Fibroblast of the aortic adventitia (primary cell): ENCODE measurements around the gene GET3. TPM values are rescaled to one million over a fixed set of nuclear protein-coding genes. Genes with fewer than 3 reads are reported as not detected.

Experiments
- DNase-seq: peaks from one replicate; pipeline ENCODE4 v3.0.0-alpha.2; 2010; ENCODE audit warnings: low read depth
- H3K4me3 ChIP-seq: 2 replicates; pipeline ENCODE4 v1.5.1; 2011; ENCODE audit warnings: low read depth, mild to moderate bottlenecking, control low read depth, low read length, moderate library complexity
- CTCF ChIP-seq: IDR thresholded peaks from 2 replicates; pipeline ENCODE4 v1.5.1; 2011; ENCODE audit warnings: mild to moderate bottlenecking, low read length, control low read depth, inconsistent platforms; ENCODE audit not compliant: insufficient read depth
- total RNA-seq: library from RNA; depleted of rRNA; stranded (reverse); fragments of >200 nt; gene quantifications from 2 replicates; pipeline ENCODE4 v1.2.3, GENCODE V29; 2012; ENCODE audit warnings: low replicate concordance

GET3 gene
- total RNA-seq, 1 donor: 84.5 TPM

GRCh38 chr19:12779162-12779993 is 42.1 kb downstream of the GET3 start:
- DNase-seq: peak; percentile 95
- peak overlapping the region; percentile 77 for H3K4me3 ChIP-seq
- no peak for TF ChIP-seq CTCF

DNA sequence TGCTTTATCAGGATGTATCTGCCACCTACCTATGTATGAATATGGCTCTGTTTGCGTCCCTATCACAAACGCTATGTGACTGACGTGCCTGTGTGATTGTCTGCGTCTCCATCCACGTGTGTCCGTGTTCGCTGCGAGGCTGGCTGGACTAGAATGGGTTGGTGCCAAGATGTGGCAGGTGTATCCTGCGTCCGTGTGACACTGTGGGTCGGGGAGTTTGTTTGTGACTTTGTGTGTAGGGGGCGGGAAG is 44.8 kb downstream of the GET3 start:
- H3K4me3 ChIP-seq: peak overlapping the region; percentile 55
- TF ChIP-seq CTCF: no peak
- no peak for DNase-seq

- peak; percentile 91 for DNase-seq
- TF ChIP-seq CTCF: no peak
- H3K4me3 ChIP-seq: peak overlapping the region; percentile 60
Measured at GRCh38 chr19:12782424-12783290, 45.4 kb downstream of the GET3 start.

DNA sequence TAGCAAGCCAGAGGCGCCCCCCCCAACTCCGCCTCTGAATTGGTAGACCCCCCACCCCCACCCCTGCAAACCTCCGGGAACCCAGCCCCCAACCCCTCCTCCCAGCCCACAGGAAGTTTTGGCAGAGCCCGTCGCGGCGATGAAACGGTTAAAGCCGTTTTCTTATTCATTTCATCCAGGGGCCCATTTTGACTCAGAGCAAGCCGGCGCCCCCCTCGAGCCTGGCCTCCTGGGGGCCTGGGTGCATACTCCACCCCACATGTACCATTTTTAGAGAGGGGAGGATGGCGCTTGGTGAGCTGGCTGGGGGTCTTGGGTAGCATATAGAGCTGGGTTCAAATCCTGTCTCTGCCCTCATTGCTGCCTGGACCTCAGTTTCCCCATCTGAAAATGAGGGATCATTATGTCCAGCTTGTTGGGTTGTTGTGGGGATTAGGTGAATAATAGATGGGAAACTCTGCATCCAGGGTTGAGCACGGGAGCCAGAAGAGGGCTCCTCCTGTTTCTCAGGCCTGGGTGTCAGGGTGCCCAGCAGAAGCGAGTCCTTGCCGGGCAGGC is 46.1 kb downstream of the GET3 start:
- no peak for TF ChIP-seq CTCF
- H3K4me3 ChIP-seq: peak overlapping the region; percentile 60
- DNase-seq: no peak

- TF ChIP-seq CTCF: no peak
- no peak overlapping the region for H3K4me3 ChIP-seq
- DNase-seq: no peak
Measured at GRCh38 chr19:12783849-12784393, 46.6 kb downstream of the GET3 start.

DNA sequence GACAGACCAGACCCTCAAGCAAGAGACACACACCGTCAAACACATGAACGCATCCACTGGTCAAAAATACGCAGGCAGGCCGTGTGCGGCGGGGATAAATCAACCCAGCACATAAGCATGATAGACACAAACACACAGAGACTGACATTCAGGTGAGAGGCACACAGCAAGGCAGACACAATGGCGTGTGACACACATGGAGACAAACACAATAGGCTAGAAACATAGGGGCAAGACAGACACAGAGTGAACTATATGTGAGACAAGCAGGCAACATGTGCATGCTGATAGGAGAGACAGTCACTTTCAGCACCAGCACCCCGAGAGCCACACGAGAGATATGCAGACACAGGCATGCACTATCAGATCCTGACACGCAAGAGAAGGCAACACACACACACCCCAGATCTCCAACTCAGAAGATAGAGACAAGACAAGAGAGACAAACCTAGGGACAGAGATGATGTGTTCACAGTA is 47.1 kb downstream of the GET3 start:
- no peak overlapping the region for H3K4me3 ChIP-seq
- DNase-seq: no peak
- no peak for TF ChIP-seq CTCF
